HG03139 (cell line): Measurements from ENCODE around the gene MTPN.
A peak's percentile ranks its signal among the peaks of the same experiment; 100 is the strongest.

Experiments
- ATAC-seq: cut with Tn5 transposase; IDR thresholded peaks from one replicate; pipeline ENCODE4 v1.9.1; 2021; ENCODE audit not compliant: unreplicated experiment

The MTPN gene

GRCh38 chr7:135958173-135958572 is 19.0 kb downstream of the MTPN start:
- no peak for ATAC-seq

- no peak for ATAC-seq
These were observed 19.5 kb downstream of the MTPN start for GRCh38 chr7:135957627-135958026.

- no peak for ATAC-seq
These were observed 20.8 kb downstream of the MTPN start for GRCh38 chr7:135956393-135956792.

- ATAC-seq: no peak
These were observed 26.2 kb downstream of the MTPN start for GRCh38 chr7:135950972-135951371.

GRCh38 chr7:135950429-135950828 is 26.7 kb downstream of the MTPN start:
- ATAC-seq: no peak

- no peak for ATAC-seq
These were observed 30.7 kb downstream of the MTPN start for GRCh38 chr7:135946289-135947055.

GRCh38 chr7:135944753-135945152 is 32.4 kb downstream of the MTPN start:
- ATAC-seq: no peak

GRCh38 chr7:135943134-135943879 is 33.9 kb downstream of the MTPN start:
- ATAC-seq: no peak

- peak; percentile 67 for ATAC-seq
These were observed 34.5 kb downstream of the MTPN start for GRCh38 chr7:135942614-135943013.

- ATAC-seq: no peak
These were observed 36.8 kb downstream of the MTPN start for GRCh38 chr7:135940077-135941075.

GRCh38 chr7:135939261-135939812 is 37.8 kb downstream of the MTPN start:
- ATAC-seq: no peak

GRCh38 chr7:135938563-135938962 is 38.6 kb downstream of the MTPN start:
- ATAC-seq: peak; percentile 46

GRCh38 chr7:135938086-135938485 is 39.1 kb downstream of the MTPN start:
- no peak for ATAC-seq

- no peak for ATAC-seq
These were observed 40.5 kb downstream of the MTPN start for GRCh38 chr7:135936497-135937217.

GRCh38 chr7:135934651-135935050 is 42.5 kb downstream of the MTPN start:
- no peak for ATAC-seq

GRCh38 chr7:135933509-135934188 is 43.5 kb downstream of the MTPN start:
- ATAC-seq: no peak

GRCh38 chr7:135932131-135932530 is 45.0 kb downstream of the MTPN start:
- ATAC-seq: no peak

GRCh38 chr7:135930565-135931461 is 46.3 kb downstream of the MTPN start:
- no peak for ATAC-seq

- ATAC-seq: no peak
These were observed 47.4 kb downstream of the MTPN start for GRCh38 chr7:135929722-135930141.
